Measurements from ENCODE around the gene PFAS.

DNA sequence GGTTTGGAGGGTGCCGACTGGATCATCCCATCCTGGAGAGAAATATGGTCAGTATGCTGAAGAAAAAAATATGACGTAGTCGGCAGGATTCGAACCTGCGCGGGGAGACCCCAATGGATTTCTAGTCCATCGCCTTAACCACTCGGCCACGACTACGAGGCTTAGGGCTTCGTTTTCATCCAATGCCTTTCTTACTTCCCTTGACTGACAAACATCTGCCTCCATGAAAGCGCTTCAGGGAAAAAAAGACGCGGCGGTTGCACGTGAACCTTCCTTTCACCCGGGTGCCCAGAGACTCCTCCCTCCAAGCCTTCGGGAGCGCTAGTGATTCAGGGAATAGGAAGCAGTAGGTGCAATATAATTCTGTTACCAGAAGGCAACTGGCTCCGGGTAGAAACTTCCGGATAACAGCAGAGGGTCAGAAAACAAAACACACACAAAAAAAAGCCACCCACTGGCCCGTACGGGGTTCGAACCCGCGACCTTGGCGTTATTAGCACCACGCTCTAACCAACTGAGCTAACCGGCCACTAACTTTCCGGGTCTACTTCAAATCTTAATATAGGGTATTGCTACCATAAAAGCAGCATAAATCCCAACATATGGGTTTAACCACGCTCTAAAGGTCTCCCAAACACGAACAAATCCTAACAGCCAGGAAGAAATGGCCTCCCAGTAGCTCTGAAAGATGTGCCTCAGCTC is 22.4 kb upstream of the PFAS start:
- TF ChIP-seq, protein P1, sequence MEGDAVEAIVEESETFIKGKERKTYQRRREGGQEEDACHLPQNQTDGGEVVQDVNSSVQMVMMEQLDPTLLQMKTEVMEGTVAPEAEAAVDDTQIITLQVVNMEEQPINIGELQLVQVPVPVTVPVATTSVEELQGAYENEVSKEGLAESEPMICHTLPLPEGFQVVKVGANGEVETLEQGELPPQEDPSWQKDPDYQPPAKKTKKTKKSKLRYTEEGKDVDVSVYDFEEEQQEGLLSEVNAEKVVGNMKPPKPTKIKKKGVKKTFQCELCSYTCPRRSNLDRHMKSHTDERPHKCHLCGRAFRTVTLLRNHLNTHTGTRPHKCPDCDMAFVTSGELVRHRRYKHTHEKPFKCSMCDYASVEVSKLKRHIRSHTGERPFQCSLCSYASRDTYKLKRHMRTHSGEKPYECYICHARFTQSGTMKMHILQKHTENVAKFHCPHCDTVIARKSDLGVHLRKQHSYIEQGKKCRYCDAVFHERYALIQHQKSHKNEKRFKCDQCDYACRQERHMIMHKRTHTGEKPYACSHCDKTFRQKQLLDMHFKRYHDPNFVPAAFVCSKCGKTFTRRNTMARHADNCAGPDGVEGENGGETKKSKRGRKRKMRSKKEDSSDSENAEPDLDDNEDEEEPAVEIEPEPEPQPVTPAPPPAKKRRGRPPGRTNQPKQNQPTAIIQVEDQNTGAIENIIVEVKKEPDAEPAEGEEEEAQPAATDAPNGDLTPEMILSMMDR (IDR thresholded peaks at IDR 0.05), result no peak
- TF ChIP-seq POLR2A (IDR thresholded peaks at IDR 0.05), result peak in 1 of 2 donors; percentile 20

Measured in heart left ventricle (tissue), 13 donors.